Activated T-cell treated with anti-CD3 and anti-CD28 coated beads, Interleukin-2, amount 50 U/mL, for 24 hours (primary cell): ENCODE results near the gene SCIMP.

Source experiments
- DNase-seq: peaks from one replicate; pipeline ENCODE4 v3.0.0-alpha.2; 2020
- H3K27ac Mint-ChIP-seq: 2 replicates; pipeline ENCODE4 v1.8.0; 2020; ENCODE audit warnings: mild to moderate bottlenecking, mixed read lengths
- H3K27me3 Mint-ChIP-seq: 2 replicates; pipeline ENCODE4 v1.8.0; 2020; ENCODE audit warnings: mixed read lengths
- H3K36me3 Mint-ChIP-seq: 2 replicates; pipeline ENCODE4 v1.8.0; 2020; ENCODE audit warnings: low read depth, mixed read lengths
- H3K4me1 Mint-ChIP-seq: 2 replicates; pipeline ENCODE4 v1.8.0; 2020; ENCODE audit warnings: low read depth, mixed read lengths
- H3K4me3 Mint-ChIP-seq: 2 replicates; pipeline ENCODE4 v1.8.0; 2020; ENCODE audit warnings: mild to moderate bottlenecking, moderate library complexity, mixed read lengths
- H3K9me3 Mint-ChIP-seq: 2 replicates; pipeline ENCODE4 v1.8.0; 2020; ENCODE audit warnings: mixed read lengths

The SCIMP gene

GRCh38 chr17:5234645-5235576, at the start of gene SCIMP:
Gene SCIMP, minus strand, starts transcription at chr17:5234860. Its CDS starts 105 bp downstream, at chr17:5234755.
- Mint-ChIP-seq H3K27me3 (no peaks in the 10 kb centered on the region), H3K36me3 (no peaks in the 10 kb centered on the region), H3K4me1 (peaks cover 13% of the 10 kb centered on the region), H3K4me3 (no peak within 1 kb of the TSS), H3K27ac (no peak within 1 kb of the TSS), H3K9me3 (no peaks in the 10 kb centered on the region)
- DNase-seq = no peak

GRCh38 chr17:5283571-5284315, 49.1 kb upstream of the SCIMP start:
- H3K4me1 Mint-ChIP-seq = peaks cover 54% of the 10 kb centered on the region
- H3K4me3 Mint-ChIP-seq = peak overlapping the region; percentile 89
- no peaks in the 10 kb centered on the region for H3K27me3 Mint-ChIP-seq
- no peak for DNase-seq
- H3K27ac Mint-ChIP-seq = peak overlapping the region; percentile 94
- H3K36me3 Mint-ChIP-seq = peaks cover 47% of the 10 kb centered on the region
- H3K9me3 Mint-ChIP-seq = no peaks in the 10 kb centered on the region

- peaks cover 42% of the 10 kb centered on the region for H3K36me3 Mint-ChIP-seq
- peak overlapping the region; percentile 94 for H3K27ac Mint-ChIP-seq
- DNase-seq = no peak
- H3K9me3 Mint-ChIP-seq = no peaks in the 10 kb centered on the region
- H3K27me3 Mint-ChIP-seq = no peaks in the 10 kb centered on the region
- peaks cover 45% of the 10 kb centered on the region for H3K4me1 Mint-ChIP-seq
- peak overlapping the region; percentile 89 for H3K4me3 Mint-ChIP-seq
Observed at GRCh38 chr17:5282642-5283217, 48.1 kb upstream of the SCIMP start.

- H3K27me3 Mint-ChIP-seq = no peaks in the 10 kb centered on the region
- H3K4me1 Mint-ChIP-seq = peaks cover 43% of the 10 kb centered on the region
- H3K4me3 Mint-ChIP-seq = peak within 1 kb of the TSS; percentile 89
- peak; percentile 94 for DNase-seq
- H3K9me3 Mint-ChIP-seq = no peaks in the 10 kb centered on the region
- peak within 1 kb of the TSS; percentile 94 for H3K27ac Mint-ChIP-seq
- peaks cover 40% of the 10 kb centered on the region for H3K36me3 Mint-ChIP-seq
Observed at GRCh38 chr17:5281814-5282641, 47.4 kb upstream of the SCIMP start, which contains the start of gene RABEP1. Gene RABEP1, plus strand, starts transcription at chr17:5282284. Its CDS starts 203 bp downstream, at chr17:5282487.

GRCh38 chr17:5272322-5272721, 37.7 kb upstream of the SCIMP start:
- DNase-seq = no peak
- H3K27ac Mint-ChIP-seq = peak overlapping the region; percentile 24

GRCh38 chr17:5269241-5269960, 34.7 kb upstream of the SCIMP start:
- peaks cover 14% of the 10 kb centered on the region for H3K4me1 Mint-ChIP-seq
- H3K36me3 Mint-ChIP-seq = no peaks in the 10 kb centered on the region
- H3K27ac Mint-ChIP-seq = no peak overlapping the region
- H3K9me3 Mint-ChIP-seq = no peaks in the 10 kb centered on the region
- no peak for DNase-seq
- H3K4me3 Mint-ChIP-seq = no peak overlapping the region
- no peaks in the 10 kb centered on the region for H3K27me3 Mint-ChIP-seq

More at GRCh38 chr17:5272322-5272721, 37.7 kb upstream of the SCIMP start:
- no peaks in the 10 kb centered on the region for H3K27me3 Mint-ChIP-seq
- H3K4me1 Mint-ChIP-seq = peaks cover 14% of the 10 kb centered on the region
- H3K4me3 Mint-ChIP-seq = peak overlapping the region; percentile 43
- no peaks in the 10 kb centered on the region for H3K36me3 Mint-ChIP-seq
- H3K9me3 Mint-ChIP-seq = no peaks in the 10 kb centered on the region

DNA sequence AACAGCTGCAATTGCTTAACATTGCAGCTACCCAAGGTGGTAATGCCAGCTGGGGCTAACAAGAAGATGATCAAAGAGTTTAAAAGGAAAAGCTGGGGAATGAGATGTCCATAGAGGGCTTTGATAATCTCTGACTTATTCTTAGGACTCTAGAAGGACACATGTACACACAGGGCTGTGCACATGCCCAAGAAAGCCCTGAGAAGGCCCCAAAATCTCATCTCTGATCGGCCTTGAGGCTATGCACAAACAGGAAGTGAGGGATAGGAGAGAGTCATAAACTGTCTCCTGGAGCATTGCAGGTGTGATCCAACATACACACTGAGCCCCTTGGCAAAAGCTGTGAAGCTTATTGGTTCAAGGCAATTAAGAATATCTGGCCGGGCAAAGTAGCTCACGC, 30.2 kb upstream of the SCIMP start:
- Mint-ChIP-seq H3K4me3 (no peak overlapping the region), H3K9me3 (no peaks in the 10 kb centered on the region), H3K36me3 (no peaks in the 10 kb centered on the region), H3K4me1 (no peaks in the 10 kb centered on the region), H3K27ac (no peak overlapping the region), H3K27me3 (no peaks in the 10 kb centered on the region)
- no peak for DNase-seq

GRCh38 chr17:5263441-5263840, 28.8 kb upstream of the SCIMP start:
- DNase-seq = no peak
- Mint-ChIP-seq H3K4me1 (no peaks in the 10 kb centered on the region), H3K27me3 (no peaks in the 10 kb centered on the region), H3K9me3 (no peaks in the 10 kb centered on the region), H3K36me3 (no peaks in the 10 kb centered on the region), H3K27ac (no peak overlapping the region), H3K4me3 (no peak overlapping the region)

GRCh38 chr17:5262416-5262991, 27.8 kb upstream of the SCIMP start:
- Mint-ChIP-seq H3K36me3 (no peaks in the 10 kb centered on the region), H3K27ac (no peak overlapping the region)

GRCh38 chr17:5260542-5260941, 25.9 kb upstream of the SCIMP start:
- no peaks in the 10 kb centered on the region for H3K4me1 Mint-ChIP-seq
- DNase-seq = no peak
- no peak overlapping the region for H3K4me3 Mint-ChIP-seq
- H3K27me3 Mint-ChIP-seq = no peaks in the 10 kb centered on the region
- no peak overlapping the region for H3K27ac Mint-ChIP-seq
- H3K9me3 Mint-ChIP-seq = no peaks in the 10 kb centered on the region
- H3K36me3 Mint-ChIP-seq = no peaks in the 10 kb centered on the region

More at GRCh38 chr17:5262416-5262991, 27.8 kb upstream of the SCIMP start:
- no peaks in the 10 kb centered on the region for H3K27me3 Mint-ChIP-seq
- no peaks in the 10 kb centered on the region for H3K9me3 Mint-ChIP-seq
- no peaks in the 10 kb centered on the region for H3K4me1 Mint-ChIP-seq
- H3K4me3 Mint-ChIP-seq = no peak overlapping the region
- no peak for DNase-seq

DNA sequence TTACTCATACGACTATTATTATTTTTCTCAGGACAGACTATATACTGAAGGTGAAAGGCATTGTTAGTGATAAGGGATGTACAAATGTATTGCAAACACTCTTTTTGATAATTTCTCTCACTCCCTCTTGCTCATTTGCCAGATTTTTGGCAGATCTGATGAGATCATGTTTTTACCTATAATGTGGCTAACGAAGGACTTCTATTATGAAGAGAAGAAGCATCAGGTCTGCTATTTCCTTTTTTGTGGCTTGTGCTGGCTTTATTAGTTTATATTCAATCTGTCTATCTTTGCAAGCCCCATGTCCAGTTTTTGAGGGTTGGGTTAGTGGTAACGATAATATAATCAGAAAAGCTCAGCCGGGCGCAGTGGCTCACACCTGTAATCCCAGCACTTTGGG, 22.5 kb upstream of the SCIMP start:
- Mint-ChIP-seq H3K27me3 (no peaks in the 10 kb centered on the region), H3K36me3 (no peaks in the 10 kb centered on the region), H3K4me3 (no peak overlapping the region), H3K27ac (no peak overlapping the region), H3K4me1 (peaks cover 10% of the 10 kb centered on the region), H3K9me3 (no peaks in the 10 kb centered on the region)
- DNase-seq = no peak

DNA sequence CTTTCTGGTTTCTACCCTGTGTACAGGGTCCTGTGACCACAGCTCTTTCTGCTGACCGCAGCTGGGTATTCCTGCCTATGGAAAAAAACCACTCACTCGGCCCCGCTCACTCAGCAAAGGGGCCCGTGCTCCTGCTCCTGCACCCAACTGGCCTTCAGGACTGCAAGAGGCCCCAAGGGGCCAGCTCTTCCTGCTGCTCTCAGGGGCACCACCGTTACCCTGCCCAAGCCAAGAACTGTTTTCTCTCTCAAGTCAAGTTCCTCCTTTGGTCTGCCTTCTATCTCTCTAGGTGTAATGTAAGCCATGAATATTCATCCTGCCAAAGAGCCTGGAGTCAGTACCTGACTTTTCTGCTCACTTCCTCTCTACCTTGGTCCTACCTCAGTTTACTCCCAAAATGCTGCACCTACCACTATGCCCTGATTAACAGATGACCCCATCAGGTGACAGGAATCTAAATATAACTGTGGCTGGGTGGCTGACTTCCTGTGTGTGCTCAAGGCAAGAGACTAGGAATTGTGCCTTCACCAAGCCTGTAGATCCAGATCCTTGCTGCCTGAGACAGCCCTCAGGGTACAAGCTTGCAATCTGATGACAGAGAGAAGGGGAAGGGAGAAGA, 20.4 kb upstream of the SCIMP start:
- DNase-seq = no peak
- H3K27ac Mint-ChIP-seq = no peak overlapping the region
- H3K9me3 Mint-ChIP-seq = no peaks in the 10 kb centered on the region
- no peak overlapping the region for H3K4me3 Mint-ChIP-seq
- no peaks in the 10 kb centered on the region for H3K27me3 Mint-ChIP-seq
- peaks cover 10% of the 10 kb centered on the region for H3K4me1 Mint-ChIP-seq
- H3K36me3 Mint-ChIP-seq = no peaks in the 10 kb centered on the region

- no peaks in the 10 kb centered on the region for H3K9me3 Mint-ChIP-seq
- DNase-seq = no peak
- H3K4me1 Mint-ChIP-seq = peaks cover 11% of the 10 kb centered on the region
- no peak overlapping the region for H3K4me3 Mint-ChIP-seq
- H3K27ac Mint-ChIP-seq = no peak overlapping the region
- H3K27me3 Mint-ChIP-seq = no peaks in the 10 kb centered on the region
- no peaks in the 10 kb centered on the region for H3K36me3 Mint-ChIP-seq
Observed at GRCh38 chr17:5254414-5254813, 19.8 kb upstream of the SCIMP start.
